DND-41 (cell line): ENCODE measurements around the gene IP6K3.

Experiments used
- EZH2 ChIP-seq: IDR thresholded peaks from 3 replicates; pipeline ENCODE4 v1.6.1; 2012; ENCODE audit warnings: borderline replicate concordance, low read depth, mild to moderate bottlenecking, moderate library complexity, low read length, inconsistent platforms; ENCODE audit not compliant: severe bottlenecking
- TF ChIP-seq, protein P1 (sequence below): IDR thresholded peaks from 2 replicates; pipeline ENCODE4 v1.5.1; 2012; ENCODE audit warnings: borderline replicate concordance, low read length, moderate library complexity, mild to moderate bottlenecking; ENCODE audit not compliant: poor library complexity, severe bottlenecking; ENCODE audit errors: extremely low read depth

GRCh38 chr6:33737267-33738026, 9.3 kb downstream of the IP6K3 start:
- TF ChIP-seq, protein P1, sequence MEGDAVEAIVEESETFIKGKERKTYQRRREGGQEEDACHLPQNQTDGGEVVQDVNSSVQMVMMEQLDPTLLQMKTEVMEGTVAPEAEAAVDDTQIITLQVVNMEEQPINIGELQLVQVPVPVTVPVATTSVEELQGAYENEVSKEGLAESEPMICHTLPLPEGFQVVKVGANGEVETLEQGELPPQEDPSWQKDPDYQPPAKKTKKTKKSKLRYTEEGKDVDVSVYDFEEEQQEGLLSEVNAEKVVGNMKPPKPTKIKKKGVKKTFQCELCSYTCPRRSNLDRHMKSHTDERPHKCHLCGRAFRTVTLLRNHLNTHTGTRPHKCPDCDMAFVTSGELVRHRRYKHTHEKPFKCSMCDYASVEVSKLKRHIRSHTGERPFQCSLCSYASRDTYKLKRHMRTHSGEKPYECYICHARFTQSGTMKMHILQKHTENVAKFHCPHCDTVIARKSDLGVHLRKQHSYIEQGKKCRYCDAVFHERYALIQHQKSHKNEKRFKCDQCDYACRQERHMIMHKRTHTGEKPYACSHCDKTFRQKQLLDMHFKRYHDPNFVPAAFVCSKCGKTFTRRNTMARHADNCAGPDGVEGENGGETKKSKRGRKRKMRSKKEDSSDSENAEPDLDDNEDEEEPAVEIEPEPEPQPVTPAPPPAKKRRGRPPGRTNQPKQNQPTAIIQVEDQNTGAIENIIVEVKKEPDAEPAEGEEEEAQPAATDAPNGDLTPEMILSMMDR = no peak
- TF ChIP-seq EZH2 = no peak
